Stimulated activated CD4-positive, alpha-beta T cell treated with anti-CD3 and anti-CD28 coated beads, Interleukin-15, amount 100 ng/mL, for 48 hours (primary cell): ENCODE results near the gene ZBTB7A.
"Not testable (repeated sequence)": the region's sequence is repeated elsewhere in the genome, so short reads cannot be mapped to it uniquely, and the experiment has no call there.

Experiments used
- DNase-seq, 2 donors: peaks; one replicate each; pipeline ENCODE4 v3.0.0-alpha.2; 2020; ENCODE audit warnings: low read depth in 2 of 2

ZBTB7A gene

GRCh38 chr19:4016486-4016885 is 50.2 kb downstream of the ZBTB7A start:
- DNase-seq: no peak

- no peak for DNase-seq
Measured at GRCh38 chr19:4015705-4016402, 50.8 kb downstream of the ZBTB7A start.

GRCh38 chr19:4014541-4015491 is 51.9 kb downstream of the ZBTB7A start:
- peak in 1 of 2 donors; percentile 14 for DNase-seq

GRCh38 chr19:4013886-4014540 is 52.7 kb downstream of the ZBTB7A start:
- no peak for DNase-seq

GRCh38 chr19:4012975-4013634 is 53.6 kb downstream of the ZBTB7A start:
- no peak for DNase-seq

- DNase-seq: no peak
Measured at GRCh38 chr19:4012092-4012974, 54.4 kb downstream of the ZBTB7A start.

GRCh38 chr19:4011430-4011829 is 55.3 kb downstream of the ZBTB7A start:
- DNase-seq: not testable (repeated sequence)

- DNase-seq: no peak
Measured at GRCh38 chr19:4010808-4011110, 55.9 kb downstream of the ZBTB7A start.

GRCh38 chr19:4009990-4010807 is 56.5 kb downstream of the ZBTB7A start:
- no peak for DNase-seq

- DNase-seq: no peak
Measured at GRCh38 chr19:4007836-4008539, 58.7 kb downstream of the ZBTB7A start.

GRCh38 chr19:4007021-4007835 is 59.5 kb downstream of the ZBTB7A start, which contains the start of gene PIAS4:
Gene PIAS4 (plus strand): TSS chr19:4007736. CDS start chr19:4007761, 25 bp downstream.
- DNase-seq: peak; percentile 86 to 97

GRCh38 chr19:4005436-4005835 is 61.3 kb downstream of the ZBTB7A start:
- DNase-seq: not testable (repeated sequence)

- not testable (repeated sequence) for DNase-seq
Measured at GRCh38 chr19:4000798-4001197, 65.9 kb downstream of the ZBTB7A start.

GRCh38 chr19:3998667-3999412 is 67.9 kb downstream of the ZBTB7A start:
- not testable (repeated sequence) for DNase-seq

GRCh38 chr19:3995607-3996006 is 71.1 kb downstream of the ZBTB7A start:
- no peak for DNase-seq
